HepG2 (cell line): ENCODE measurements around the gene POGLUT2. TPM values are rescaled to one million over a fixed set of nuclear protein-coding genes. Genes with fewer than 3 reads are reported as not detected.

Experiments
- ETV5 ChIP-seq: IDR thresholded peaks from 2 replicates; pipeline ENCODE4 v1.6.1; 2018; ENCODE audit warnings: missing biosample characterization, missing genetic modification reagents, inconsistent platforms, borderline replicate concordance
- GTF3A ChIP-seq: sonication (generic); formaldehyde crosslinking; conservative IDR thresholded peaks from 2 replicates; pipeline ENCODE4 v1.4.0; 2020; ENCODE audit warnings: mild to moderate bottlenecking, missing genetic modification reagents
- PHF8 ChIP-seq: sonication (generic); formaldehyde crosslinking; IDR thresholded peaks from 2 replicates; pipeline ENCODE4 v1.5.0; 2020; ENCODE audit warnings: missing genetic modification reagents
- SAFB2 ChIP-seq: sonication (generic); formaldehyde crosslinking; IDR thresholded peaks from 2 replicates; pipeline ENCODE4 v1.5.1; 2020; ENCODE audit warnings: missing genetic modification reagents, low read depth, mild to moderate bottlenecking, borderline replicate concordance
- TBL1XR1 ChIP-seq: fragments of 150-350 bp; IDR thresholded peaks from 2 replicates; pipeline ENCODE4 v1.6.1; 2014; ENCODE audit warnings: borderline replicate concordance, low read length; ENCODE audit not compliant: partially characterized antibody
- ZBTB7A ChIP-seq: sonication (generic); formaldehyde crosslinking; IDR thresholded peaks from 2 replicates; pipeline ENCODE4 v1.8.0; 2022; ENCODE audit warnings: mild to moderate bottlenecking, missing genetic modification reagents
- ZNF510 ChIP-seq: sonication (generic); formaldehyde crosslinking; IDR thresholded peaks from 2 replicates; pipeline ENCODE4 v1.4.0; 2020; ENCODE audit warnings: low read depth, mild to moderate bottlenecking, missing genetic modification reagents
- polyA plus RNA-seq, 8 experiments: library from polyadenylated mRNA; depleted of rRNA in 3 of 8; stranded (reverse) in 7 of 8; unstranded in 1 of 8; fragments of >200 nt; fragmentation: Illumina TruSeq in 4 of 8; extraction: Trizol in 4 of 8; gene quantifications; 2 replicates each; pipeline versions ENCODE4 v1.2.1 to v1.2.3, GENCODE V29; 2011 to 2016; ENCODE audit warnings: low read depth in 4 of 8, missing spikeins in 1 of 8, mixed read lengths in 1 of 8; ENCODE audit not compliant: insufficient read depth in 1 of 8
- total RNA-seq, 5 experiments: library from RNA; depleted of rRNA; stranded (reverse); fragments of >200 nt; fragmentation: Illumina TruSeq; extraction: Trizol; gene quantifications; 2 replicates each; pipeline ENCODE4 v1.2.3, GENCODE V29; 2016; ENCODE audit warnings: low read depth in 1 of 5
- TF ChIP-seq, protein P1 (sequence below), 2 experiments: fragments of 450-650 bp in 1 of 2; sonication (generic) in 1 of 2; formaldehyde crosslinking in 1 of 2; IDR thresholded peaks; 2 replicates each; pipeline versions ENCODE4 v1.6.1 to v1.8.0; 2016 to 2022; ENCODE audit warnings: antibody characterized with exemption in 1 of 2, mild to moderate bottlenecking in 1 of 2, missing genetic modification reagents in 1 of 2
- TF ChIP-seq, protein P2 (sequence below): sonication (generic); formaldehyde crosslinking; IDR thresholded peaks from 2 replicates; pipeline ENCODE4 v1.9.0; 2022; ENCODE audit warnings: missing genetic modification reagents, mild to moderate bottlenecking, borderline replicate concordance
- TF ChIP-seq, protein P3 (sequence below): sonication (generic); formaldehyde crosslinking; IDR thresholded peaks from 2 replicates; pipeline ENCODE4 v1.5.0; 2020; ENCODE audit warnings: missing genetic modification reagents
- TF ChIP-seq, protein P4 (sequence below): sonication (generic); formaldehyde crosslinking; IDR thresholded peaks from 2 replicates; pipeline ENCODE4; 2020; ENCODE audit warnings: missing genetic modification reagents, mild to moderate bottlenecking, borderline replicate concordance

The POGLUT2 gene
- total and polyA plus RNA-seq, 2 of the 13 experiments (the other 11 are each of a cell fraction or from before 2014, with no cell fraction given), result 18.0 to 26.1 TPM

DNA sequence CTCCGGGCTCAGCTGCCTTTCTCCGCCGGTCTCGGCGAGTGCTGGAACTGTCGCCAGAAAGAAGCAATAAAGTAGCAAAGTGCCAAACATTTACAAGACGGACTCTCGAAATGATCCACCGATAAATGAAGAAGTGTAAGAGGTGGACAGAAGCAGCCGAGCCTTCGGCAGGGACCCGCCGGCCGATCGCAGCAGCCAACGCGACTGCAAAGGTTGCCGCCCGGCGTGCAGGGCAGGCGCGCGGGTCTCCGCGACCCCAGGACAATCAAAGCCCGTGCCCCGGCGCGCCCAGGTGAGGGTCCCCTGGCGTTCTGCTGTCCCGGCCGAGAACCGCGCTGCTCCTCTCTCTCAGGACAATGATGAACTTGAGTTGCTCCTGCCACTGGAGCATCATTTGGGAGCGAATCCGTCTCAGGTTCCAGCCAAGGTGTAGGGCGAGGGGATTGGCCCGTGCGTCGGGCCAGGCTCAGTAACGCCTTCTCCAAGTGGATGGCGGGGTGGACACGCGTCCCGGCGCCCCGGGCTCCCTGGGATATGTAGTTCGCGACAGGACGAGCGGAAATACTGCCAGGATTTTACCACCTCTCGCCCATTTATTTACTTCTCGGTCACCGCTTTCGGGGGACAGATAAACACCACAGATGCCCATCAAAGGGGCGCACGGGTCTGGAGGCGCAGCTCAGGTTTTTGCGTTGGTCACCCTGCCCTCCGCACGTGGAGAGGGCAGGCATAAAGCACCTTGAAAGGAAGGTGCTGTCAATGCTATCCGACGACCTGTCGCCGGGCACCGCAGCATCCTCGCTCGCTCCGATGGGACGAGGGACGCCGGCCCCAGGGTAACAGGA lies at the start of gene POGLUT2, which contains the start of gene BIVM (continued):
- TF ChIP-seq, protein P1, sequence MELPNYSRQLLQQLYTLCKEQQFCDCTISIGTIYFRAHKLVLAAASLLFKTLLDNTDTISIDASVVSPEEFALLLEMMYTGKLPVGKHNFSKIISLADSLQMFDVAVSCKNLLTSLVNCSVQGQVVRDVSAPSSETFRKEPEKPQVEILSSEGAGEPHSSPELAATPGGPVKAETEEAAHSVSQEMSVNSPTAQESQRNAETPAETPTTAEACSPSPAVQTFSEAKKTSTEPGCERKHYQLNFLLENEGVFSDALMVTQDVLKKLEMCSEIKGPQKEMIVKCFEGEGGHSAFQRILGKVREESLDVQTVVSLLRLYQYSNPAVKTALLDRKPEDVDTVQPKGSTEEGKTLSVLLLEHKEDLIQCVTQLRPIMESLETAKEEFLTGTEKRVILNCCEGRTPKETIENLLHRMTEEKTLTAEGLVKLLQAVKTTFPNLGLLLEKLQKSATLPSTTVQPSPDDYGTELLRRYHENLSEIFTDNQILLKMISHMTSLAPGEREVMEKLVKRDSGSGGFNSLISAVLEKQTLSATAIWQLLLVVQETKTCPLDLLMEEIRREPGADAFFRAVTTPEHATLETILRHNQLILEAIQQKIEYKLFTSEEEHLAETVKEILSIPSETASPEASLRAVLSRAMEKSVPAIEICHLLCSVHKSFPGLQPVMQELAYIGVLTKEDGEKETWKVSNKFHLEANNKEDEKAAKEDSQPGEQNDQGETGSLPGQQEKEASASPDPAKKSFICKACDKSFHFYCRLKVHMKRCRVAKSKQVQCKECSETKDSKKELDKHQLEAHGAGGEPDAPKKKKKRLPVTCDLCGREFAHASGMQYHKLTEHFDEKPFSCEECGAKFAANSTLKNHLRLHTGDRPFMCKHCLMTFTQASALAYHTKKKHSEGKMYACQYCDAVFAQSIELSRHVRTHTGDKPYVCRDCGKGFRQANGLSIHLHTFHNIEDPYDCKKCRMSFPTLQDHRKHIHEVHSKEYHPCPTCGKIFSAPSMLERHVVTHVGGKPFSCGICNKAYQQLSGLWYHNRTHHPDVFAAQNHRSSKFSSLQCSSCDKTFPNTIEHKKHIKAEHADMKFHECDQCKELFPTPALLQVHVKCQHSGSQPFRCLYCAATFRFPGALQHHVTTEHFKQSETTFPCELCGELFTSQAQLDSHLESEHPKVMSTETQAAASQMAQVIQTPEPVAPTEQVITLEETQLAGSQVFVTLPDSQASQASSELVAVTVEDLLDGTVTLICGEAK (IDR thresholded peaks at IDR 0.05), result no peak
- TF ChIP-seq, protein P1 (CRISPR knock-in tag; IDR thresholded peaks at IDR 0.05), result peak; percentile 77
- TF ChIP-seq GTF3A (CRISPR knock-in tag) (0 out of 2 replicates have a peak, but pooled peaks have one; percentile 52), TBL1XR1 (no peak), ZBTB7A (CRISPR knock-in tag) (0 out of 2 replicates have a peak, but pooled peaks have one; percentile 47), PHF8 (CRISPR knock-in tag) (peak; percentile 81), ZNF510 (peak; percentile 70; the same call in 1 of the 2 replicates), SAFB2 (CRISPR knock-in tag) (peak; percentile 38; the same call in 1 of the 2 replicates), ETV5 (CRISPR knock-in tag) (peak; percentile 50; the same call in 1 of the 2 replicates)
- TF ChIP-seq, protein P2, sequence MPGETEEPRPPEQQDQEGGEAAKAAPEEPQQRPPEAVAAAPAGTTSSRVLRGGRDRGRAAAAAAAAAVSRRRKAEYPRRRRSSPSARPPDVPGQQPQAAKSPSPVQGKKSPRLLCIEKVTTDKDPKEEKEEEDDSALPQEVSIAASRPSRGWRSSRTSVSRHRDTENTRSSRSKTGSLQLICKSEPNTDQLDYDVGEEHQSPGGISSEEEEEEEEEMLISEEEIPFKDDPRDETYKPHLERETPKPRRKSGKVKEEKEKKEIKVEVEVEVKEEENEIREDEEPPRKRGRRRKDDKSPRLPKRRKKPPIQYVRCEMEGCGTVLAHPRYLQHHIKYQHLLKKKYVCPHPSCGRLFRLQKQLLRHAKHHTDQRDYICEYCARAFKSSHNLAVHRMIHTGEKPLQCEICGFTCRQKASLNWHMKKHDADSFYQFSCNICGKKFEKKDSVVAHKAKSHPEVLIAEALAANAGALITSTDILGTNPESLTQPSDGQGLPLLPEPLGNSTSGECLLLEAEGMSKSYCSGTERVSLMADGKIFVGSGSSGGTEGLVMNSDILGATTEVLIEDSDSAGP (CRISPR knock-in tag), result peak; percentile 69
- TF ChIP-seq, protein P3, sequence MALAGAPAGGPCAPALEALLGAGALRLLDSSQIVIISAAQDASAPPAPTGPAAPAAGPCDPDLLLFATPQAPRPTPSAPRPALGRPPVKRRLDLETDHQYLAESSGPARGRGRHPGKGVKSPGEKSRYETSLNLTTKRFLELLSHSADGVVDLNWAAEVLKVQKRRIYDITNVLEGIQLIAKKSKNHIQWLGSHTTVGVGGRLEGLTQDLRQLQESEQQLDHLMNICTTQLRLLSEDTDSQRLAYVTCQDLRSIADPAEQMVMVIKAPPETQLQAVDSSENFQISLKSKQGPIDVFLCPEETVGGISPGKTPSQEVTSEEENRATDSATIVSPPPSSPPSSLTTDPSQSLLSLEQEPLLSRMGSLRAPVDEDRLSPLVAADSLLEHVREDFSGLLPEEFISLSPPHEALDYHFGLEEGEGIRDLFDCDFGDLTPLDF, result no peak
- TF ChIP-seq, protein P4, sequence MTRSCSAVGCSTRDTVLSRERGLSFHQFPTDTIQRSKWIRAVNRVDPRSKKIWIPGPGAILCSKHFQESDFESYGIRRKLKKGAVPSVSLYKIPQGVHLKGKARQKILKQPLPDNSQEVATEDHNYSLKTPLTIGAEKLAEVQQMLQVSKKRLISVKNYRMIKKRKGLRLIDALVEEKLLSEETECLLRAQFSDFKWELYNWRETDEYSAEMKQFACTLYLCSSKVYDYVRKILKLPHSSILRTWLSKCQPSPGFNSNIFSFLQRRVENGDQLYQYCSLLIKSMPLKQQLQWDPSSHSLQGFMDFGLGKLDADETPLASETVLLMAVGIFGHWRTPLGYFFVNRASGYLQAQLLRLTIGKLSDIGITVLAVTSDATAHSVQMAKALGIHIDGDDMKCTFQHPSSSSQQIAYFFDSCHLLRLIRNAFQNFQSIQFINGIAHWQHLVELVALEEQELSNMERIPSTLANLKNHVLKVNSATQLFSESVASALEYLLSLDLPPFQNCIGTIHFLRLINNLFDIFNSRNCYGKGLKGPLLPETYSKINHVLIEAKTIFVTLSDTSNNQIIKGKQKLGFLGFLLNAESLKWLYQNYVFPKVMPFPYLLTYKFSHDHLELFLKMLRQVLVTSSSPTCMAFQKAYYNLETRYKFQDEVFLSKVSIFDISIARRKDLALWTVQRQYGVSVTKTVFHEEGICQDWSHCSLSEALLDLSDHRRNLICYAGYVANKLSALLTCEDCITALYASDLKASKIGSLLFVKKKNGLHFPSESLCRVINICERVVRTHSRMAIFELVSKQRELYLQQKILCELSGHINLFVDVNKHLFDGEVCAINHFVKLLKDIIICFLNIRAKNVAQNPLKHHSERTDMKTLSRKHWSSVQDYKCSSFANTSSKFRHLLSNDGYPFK (CRISPR knock-in tag), result peak; percentile 48; the same call in 1 of the 2 replicates
